GM23338 (cell line): Measurements from ENCODE around the gene DTNB.

Experiments
- CTCF ChIP-seq, 2 experiments: fragments of 200-600 bp in 1 of 2; sonication (generic) in 1 of 2; conservative IDR thresholded peaks; 2 replicates each; pipeline versions ENCODE4 v1.5.1 to v1.6.1; 2016 to 2017; ENCODE audit warnings: antibody characterized with exemption in 2 of 2, low read depth in 2 of 2, mild to moderate bottlenecking in 2 of 2, moderate library complexity in 1 of 2
- EZH2 ChIP-seq: fragments of 200-600 bp; sonication (generic); IDR thresholded peaks from one replicate; pipeline ENCODE4 v1.8.0; 2017; ENCODE audit warnings: antibody characterized with exemption, mild to moderate bottlenecking, low read depth; ENCODE audit not compliant: unreplicated experiment
- EZH2phosphoT487 ChIP-seq: fragments of 200-600 bp; sonication (generic); IDR thresholded peaks from one replicate; pipeline ENCODE4 v1.8.1; 2018; ENCODE audit warnings: antibody characterized with exemption; ENCODE audit not compliant: unreplicated experiment
- POLR2AphosphoS5 ChIP-seq: IDR thresholded peaks from 2 replicates; pipeline ENCODE4 v1.6.1; 2016; ENCODE audit warnings: antibody characterized with exemption, low read depth
- REST ChIP-seq: IDR thresholded peaks from one replicate; pipeline ENCODE4 v1.6.1; 2018; ENCODE audit warnings: antibody characterized with exemption; ENCODE audit not compliant: unreplicated experiment

- TF ChIP-seq CTCF (conservative IDR thresholded peaks at IDR 0.05; ENCODE audit: low read depth in 2 of 2) (no peak), EZH2 (no peak), POLR2AphosphoS5 (no peak), REST (no peak), EZH2phosphoT487 (no peak)
Measured at GRCh38 chr2:25467743-25468142, 205.6 kb downstream of the DTNB start.
